NCI-H82 treated with DMSO at 0.1 percent for 48 hours (cell line): ENCODE results near the gene CHP1.
A peak's percentile ranks its signal among the peaks of the same experiment; 100 is the strongest.
"Not testable (repeated sequence)": the region's sequence is repeated elsewhere in the genome, so short reads cannot be mapped to it uniquely, and the experiment has no call there.

ENCODE experiments used
- DNase-seq: peaks from one replicate; lab custom pipeline; 2025; ENCODE audit not compliant: unreplicated experiment; lab: John Stamatoyannopoulos, UW

Gene CHP1

DNA sequence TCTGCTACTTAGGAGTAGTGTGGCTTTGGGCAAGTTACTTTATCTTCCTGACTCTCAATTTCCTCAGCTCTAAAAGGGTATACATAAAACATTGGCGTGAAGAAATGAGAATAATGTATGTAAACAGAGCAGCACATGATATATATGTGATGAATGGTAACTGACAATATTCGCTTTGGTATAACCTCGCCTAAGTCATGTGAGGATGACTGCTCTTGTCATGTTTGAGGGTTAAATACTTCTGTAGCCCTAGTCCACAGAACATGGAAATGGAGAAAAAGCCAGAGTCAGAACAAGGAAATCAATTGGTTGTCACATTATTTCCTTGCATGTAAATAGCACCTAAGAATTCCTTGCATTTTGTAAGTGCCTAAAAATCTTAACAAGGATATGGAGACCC, 25.0 kb downstream of the CHP1 start:
- no peak for DNase-seq

DNA sequence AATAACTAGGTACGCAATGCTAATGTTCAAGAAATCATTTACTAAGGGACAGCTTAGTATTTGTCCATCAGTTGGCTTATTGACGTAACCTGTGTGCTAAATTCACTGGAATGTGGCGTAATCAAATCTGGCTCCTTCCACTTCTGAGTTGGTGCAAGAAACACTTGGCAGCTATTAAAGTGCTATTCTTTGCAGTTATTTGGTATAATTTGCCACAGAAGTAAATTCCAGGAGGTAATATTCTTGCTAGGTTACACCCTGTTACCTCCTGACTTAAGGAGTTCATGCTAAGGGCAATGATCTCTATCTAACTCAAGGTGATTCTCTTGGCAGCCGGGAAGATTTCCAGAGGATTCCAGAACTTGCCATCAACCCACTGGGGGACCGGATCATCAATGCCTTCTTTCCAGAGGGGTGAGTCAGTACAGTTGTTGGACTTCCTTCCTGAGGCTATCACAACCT, 25.5 kb downstream of the CHP1 start:
- DNase-seq: no peak

DNA sequence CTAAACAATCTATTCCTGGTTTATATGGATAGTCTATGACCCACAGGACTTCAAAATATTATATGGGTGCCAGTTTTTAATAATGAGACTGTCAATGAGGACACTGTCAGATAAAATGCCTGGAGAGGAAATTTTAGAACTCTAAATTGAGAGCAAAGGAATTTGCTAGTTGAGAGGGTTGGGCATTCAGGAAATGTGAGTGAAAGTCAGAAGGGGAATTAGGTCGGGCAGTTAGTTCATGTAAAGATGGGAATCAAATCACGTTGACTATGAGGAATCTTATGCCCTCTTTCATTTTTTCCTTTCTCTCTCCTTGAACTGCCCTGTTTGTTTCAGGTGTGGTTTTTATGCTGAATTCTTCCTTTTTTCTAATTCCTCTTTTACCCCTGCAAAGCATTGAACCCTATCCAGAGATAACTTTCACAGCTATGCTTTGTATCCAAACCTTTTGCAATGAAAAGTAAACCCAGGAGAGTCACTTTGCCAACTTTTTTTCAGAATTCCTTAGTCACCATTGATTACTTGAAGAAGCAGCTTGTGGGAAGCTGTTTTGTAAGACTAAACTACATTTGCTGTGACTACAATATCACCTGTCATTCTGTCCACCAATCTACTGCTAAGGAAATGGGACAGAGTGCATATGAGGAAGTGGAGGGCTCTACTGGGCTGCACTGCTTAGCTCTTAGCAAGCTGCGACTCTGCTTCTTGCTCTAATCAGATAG, 27.8 kb downstream of the CHP1 start:
- DNase-seq: no peak

DNA sequence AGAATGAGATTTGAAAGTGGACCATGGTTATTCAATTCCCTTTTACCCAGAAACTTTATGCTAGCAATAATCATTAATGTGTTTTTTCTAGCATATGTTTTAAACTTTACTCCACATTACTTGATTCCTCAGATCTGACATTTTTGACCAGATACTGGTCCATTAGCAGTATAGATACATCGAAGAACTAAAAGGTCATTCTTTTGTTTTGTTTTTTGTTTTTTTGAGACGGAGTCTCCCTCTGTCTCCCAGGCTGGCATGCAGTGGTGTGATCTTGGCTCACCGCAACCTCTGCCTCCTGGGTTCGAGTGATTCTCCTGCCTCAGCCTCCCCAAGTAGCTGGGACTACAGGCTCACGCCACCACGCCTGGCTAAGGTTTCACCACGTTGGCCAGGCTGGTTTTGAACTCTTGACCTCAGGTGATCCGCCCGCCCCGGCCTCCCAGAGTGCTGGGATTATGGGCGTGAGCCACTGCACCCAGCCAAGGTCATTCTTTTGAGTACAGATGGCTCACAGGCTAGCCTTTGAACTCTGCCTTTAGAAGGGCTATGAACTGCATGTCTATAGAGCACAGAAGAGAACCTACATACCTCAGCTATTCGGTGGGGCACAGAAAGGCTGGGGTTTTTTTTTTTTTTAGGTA, 28.6 kb downstream of the CHP1 start:
- no peak for DNase-seq

DNA sequence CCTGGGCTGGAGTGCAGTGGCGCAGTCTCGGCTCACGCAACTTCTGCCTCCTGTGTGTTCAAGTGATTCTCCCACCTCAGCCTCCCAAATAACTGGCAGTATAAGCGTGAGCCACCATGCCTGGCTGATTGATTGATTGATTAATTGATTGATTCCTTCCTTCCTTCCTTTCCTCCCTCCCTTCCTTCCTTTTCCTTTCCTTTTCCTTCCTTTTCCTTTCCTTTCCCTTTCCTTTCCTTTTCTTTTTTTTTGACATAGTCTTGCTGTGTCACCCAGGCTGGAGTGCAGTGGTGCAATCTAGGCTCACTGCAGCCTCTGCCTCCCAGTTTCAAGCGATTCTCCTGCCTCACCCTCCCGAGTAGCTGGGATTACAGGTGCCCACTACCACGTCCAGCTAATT, 29.9 kb downstream of the CHP1 start:
- not testable (repeated sequence) for DNase-seq

DNA sequence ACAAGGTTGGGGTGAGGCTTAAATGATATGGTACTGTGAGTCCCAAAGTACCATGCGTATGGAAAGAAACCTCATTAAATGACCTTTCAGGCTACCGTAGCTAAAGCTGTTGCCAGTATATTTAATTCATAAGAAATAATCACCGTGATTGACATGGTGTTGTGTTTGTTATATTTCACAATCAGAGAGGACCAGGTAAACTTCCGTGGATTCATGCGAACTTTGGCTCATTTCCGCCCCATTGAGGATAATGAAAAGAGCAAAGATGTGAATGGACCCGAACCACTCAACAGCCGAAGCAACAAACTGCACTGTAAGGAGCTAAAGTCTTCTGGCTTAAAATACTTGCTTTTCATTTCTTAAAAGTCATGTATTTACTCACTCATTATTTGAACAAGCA, 31.5 kb downstream of the CHP1 start:
- DNase-seq: no peak

DNA sequence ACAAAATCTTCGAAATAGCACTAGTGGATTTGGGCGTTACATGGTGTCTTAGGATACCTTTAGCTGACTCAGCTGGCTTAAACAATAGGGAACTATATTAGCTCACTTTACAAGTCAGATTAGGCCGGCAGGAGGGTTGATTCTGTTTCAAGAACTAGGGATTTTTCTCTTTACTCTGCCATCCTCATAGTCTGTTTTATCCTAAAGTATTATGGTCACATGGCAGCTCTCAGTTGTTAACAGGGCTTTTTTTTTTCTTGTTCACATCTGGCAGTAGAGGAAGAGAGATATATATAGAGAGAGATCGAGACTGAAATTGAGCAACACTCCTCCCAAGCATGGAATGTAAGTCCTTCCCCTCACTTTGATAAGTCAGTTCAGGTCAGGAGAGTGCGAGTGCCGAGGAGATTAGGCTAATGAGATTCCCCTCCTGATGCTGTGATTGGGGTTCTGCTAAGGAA, 32.9 kb downstream of the CHP1 start:
- peak; percentile 75 for DNase-seq

DNA sequence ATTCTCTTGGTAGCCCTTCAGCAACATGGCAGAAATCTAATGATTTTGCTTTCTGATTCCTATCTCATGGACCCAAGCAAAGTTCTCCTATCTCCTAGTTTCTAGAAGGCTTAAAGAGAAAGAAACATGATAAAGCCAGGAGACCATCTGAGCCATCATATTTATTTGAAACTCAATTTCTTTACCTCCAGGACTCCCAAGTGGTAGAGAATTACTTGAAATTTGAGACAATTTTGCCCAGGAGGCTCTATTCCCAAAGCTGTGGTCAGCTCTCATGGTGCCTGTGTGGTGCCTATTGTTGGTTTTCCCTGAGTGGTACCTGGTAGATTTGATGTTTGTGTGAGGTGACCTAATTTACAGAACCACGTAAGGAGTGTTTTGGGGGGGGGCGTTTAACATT, 38.8 kb downstream of the CHP1 start:
- no peak for DNase-seq

DNA sequence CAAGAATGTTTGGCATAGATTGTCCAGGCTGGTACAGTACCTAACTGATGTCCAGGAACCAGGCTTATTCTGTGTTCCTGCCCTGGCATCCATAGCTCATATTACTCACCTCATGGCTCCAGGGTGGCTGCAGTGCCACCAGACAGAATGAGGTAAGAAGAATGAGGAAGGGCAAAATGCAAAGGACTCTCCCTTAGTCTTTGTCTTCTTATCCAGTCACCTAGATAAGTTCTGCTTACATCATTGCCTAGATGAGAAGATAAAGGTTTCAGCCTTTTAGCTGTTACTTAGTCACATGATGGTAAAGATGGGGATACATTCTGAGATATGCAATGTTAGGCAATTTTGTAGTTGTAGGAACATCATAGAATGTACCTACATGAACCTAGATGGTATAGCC, 45.8 kb downstream of the CHP1 start:
- DNase-seq: no peak

DNA sequence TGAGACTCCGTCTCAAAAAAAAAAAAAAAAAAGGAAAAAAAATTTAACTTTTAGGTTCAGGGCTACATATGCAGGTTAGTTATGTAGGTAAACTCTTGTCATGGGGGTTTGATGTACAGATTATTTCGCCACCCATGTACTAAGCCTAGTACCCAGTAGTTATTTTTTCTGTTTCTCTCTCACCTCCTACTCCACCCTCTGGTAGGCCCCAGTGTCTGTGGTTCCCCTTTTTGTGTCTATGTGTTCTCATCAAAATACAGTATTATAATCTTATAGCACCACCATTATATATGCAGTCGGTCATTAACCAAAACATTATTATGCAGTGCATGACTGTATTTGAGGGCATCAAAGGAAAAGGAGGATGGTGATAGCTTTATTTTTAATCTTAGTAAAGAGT, 47.3 kb downstream of the CHP1 start:
- no peak for DNase-seq

DNA sequence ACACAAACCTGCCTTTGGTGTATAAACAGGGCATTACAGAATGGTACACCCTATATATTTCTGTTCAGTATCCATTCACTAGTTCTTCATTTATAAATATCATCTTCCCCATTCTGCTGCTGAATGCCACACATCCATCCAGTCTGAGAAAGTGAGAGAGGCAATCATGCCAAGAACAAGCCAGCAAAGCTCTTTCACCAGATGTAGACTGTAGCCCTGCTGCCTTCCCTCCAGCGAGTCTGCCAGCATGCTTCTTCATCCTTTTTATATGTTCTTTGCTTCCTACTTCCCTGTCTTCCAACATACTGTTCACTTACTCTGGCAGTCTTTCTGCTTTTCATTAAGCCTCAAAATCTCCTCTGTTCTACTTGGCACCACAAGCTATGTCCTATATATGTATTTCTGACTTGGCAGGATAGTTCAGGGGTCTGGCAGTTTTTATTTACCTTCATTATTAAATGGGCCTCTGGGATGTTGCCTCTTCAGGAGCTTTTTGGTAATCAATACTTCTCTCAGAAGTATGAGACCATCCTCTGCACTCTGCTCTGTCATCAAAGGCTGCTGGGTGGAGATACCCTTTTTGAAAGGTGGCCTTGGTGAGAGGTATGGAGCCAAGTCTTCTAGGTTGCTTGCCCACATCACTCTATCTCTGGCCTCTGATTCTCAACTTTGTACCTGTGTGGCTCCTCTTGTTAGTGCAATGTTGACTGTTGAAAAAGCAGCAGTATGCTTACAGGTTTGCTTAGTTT, 48.6 kb downstream of the CHP1 start:
- DNase-seq: no peak

DNA sequence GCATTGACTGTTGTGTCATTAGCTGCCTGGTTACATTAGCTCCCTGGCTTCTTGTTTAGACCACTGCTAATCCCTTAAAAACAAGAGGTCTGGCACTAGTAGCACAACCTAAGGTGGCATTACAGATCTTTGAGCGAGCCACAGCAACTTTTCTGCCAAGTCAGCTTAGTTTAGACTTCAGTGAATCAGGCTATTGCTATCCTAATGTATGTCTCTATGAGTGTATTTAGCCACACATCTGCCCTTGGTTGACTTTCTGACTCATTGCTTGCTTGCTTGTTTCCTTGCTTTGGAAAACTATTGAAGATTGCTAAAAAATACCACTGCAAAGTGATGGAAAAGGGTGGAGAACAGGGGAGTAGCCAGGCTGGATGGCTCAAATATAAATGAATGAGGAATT, 50.2 kb downstream of the CHP1 start:
- no peak for DNase-seq

DNA sequence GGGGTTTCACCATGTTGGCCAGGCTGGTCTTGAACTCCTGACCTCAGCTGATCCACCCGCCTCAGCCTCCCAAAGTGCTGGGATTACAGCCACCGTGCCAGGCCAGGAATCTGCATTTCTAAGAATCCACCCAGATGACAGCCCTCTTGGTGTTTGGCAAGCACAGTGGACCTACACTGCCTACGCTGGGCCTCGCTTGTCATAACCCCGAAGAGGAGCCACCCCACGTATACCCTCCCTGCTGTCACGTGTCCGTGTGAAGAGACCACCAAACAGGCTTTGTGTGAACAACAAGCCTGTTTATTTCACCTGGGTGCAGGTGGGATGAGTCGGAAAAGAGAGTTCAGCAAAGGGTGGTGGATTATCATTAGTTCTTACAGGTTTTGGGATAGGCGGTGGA, 51.4 kb downstream of the CHP1 start:
- DNase-seq: not testable (repeated sequence)

DNA sequence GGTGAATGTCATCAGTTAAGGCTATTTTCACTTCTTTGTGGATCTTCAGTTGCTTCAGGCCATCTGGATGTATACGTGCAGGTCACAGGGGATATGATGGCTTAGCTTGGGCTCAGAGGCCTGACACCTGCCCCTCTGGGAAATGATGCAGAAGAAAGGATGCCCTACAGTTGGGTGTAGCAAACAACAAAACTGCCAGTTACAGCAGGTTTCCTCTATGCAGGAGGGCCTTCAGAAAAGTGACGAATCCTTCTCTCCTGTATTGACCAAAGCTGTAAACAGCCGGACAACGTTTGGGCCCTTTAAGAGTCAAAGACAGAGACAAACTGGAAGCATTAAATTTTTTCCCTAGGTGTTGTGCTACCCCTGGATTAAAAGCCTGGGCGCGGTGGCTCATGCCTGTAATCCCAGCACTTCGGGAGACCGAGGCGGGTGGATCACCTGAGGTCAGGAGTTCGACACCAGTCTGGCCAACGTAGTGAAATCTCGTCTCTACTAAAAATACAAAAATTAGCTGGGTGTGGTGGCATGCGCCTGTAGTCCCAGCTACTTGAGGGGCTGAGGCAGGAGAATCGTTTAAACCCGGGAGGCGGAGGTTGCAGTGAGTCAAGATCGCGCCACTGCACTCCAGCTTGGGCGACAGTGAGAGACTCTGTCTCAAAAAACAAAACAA, 52.0 kb downstream of the CHP1 start:
- DNase-seq: not testable (repeated sequence)

DNA sequence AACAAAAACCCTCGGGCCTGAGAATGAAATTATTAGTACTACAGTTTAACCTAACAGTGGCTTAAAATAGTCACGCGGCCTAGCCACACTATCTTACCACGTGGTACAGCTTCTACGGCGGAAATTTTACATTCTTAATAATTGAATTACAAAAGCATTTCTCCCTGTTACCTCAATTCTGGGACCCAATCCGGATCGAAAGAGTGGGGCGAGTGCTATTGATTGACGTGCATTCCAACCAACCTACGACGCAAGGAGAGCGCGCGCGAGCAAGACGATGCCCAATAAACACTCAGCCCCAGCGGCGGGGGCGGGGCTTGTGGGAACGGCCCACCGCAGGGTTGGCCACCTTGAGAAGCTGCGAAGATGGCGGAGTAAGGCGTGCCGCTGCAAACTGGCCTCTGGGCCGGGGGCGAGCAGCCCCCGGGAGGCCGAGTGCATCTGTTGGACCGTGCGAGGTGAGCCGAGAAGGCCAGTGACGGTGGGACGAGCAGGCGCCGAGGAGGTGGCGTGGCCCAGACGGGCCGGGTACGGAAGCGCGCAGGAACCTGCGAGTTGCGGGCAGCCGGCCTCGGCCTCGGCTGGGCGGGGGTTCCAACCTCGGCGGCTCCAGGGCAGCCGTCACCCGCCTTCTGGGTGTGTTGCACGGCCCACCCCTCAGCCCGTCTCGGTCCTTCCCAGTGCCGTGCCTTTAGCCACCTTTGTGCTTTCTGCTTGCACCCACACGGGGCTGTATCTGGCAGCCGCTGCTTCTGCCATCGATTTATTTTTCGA, 52.8 kb downstream of the CHP1 start:
- peak; percentile 98 for DNase-seq

DNA sequence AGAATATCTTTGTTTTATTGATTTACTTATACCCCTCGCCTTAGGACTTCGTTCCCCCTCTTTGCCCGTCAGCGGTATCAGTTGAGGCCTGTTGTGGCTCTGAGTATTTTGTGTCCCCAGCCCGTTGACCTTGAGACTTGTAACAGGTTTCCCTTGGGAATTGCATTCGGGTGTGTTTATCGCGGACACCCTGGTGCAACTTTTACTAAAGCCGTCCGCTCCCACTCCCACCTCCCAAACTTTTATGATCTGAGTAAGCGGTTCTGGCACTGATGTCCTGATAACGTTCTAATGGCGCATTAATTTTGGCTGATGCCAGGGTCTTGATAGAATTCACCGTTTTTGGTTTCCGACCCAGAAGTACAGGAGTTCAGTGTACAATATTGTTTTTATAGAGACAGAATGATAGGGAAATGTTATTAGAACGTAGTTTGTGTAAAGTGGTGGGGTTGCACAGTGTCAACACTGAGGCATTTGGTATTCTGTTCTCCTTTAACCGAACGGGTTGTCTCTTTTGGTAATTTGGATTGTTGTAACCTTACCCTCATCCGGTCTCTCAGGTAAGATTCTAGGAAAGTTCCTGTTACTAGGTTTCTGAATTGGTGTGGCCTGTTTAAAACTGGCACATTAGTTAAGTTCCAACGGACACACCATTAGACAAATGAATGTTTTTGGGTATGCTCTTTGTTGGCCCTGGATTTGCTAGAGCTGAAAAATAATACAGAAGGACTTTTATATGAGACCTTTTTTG, 53.5 kb downstream of the CHP1 start:
- DNase-seq: no peak

DNA sequence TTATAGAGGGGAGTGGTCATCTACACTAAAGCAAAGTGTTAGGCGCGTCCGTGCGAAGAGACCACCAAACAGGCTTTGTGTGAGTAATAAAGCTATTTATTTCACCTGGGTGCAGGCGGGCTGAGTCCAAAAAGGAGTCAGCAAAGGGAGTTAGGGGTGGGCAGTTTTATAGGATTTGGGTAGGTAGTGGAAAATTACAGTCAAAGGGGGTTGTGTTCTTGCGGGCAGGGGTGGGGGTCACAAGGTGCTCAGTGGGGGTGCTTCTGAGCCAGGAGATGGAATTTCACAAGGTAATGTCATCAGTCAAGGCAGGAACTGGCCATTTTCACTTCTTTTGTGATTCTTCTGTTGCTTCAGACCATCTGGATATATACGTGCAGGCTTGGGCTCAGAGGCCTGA, 54.2 kb downstream of the CHP1 start:
- DNase-seq: no peak

DNA sequence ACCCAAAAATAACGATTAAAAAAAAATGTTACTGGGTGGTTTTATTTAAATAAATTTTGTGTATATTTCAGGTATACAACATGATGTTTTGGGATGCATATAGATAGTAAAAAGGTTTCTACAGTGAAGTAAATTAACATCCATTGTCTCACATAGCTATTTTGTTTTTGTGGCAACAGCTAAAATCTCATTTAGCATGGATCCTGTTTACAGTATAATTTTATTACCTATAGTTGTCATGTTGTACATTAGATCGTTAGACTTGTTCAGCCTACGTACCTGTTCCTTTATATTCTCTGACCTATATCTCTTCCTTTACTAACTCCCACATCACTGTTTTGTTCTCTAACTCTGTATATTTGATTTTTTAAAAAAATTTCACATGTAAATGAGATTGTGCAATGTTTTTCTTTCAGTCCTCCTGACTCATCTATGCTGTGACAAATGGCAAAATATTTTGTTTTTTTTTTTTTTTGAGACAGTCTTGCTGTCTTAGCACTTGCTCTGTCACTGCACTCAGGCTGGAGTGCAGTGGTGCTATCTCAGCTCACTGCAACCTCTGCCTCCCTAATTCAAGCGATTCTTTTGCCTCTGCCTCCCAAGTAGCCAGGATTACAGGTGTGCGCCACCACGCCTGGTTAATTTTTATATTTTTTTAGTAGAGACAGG, 55.7 kb downstream of the CHP1 start:
- no peak for DNase-seq

DNA sequence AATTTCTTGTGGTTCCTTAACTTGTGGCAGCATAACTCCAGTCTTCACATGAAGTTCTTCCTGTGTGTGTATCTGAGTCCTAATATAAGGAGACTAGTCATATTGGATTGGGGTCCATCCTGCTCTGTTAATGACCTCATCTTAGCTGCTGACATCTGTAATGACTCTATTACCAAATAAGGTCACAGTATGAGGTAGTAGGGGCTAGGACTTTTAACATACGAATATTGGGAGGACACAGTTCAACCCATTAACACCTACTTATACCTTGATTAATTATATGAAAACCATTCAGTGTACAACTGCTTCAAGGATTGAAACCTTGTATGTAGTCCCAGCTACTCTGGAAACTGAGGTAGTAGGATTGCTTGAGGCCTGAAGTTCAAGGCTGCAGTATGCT, 57.4 kb downstream of the CHP1 start:
- DNase-seq: no peak
